ENCODE measurements around the gene CDH8.

The CDH8 gene

GRCh38 chr16:61780161-61780560, 256.1 kb downstream of the CDH8 start:
- H3K36me3 ChIP-seq (ENCODE audit: insufficient read depth, low read length), result no peaks in the 10 kb centered on the region
- H3K9ac ChIP-seq (ENCODE audit: low read depth, low read length), result no peak overlapping the region
- no peak for ATAC-seq (ENCODE audit: insufficient read depth, low read depth)
- no peaks in the 10 kb centered on the region for H3K27me3 ChIP-seq (ENCODE audit: insufficient read depth, low read length, poor library complexity)
- H2AFZ ChIP-seq (ENCODE audit: low read depth, low read length), result no peak overlapping the region
- H4K20me1 ChIP-seq (ENCODE audit: insufficient read depth, low read length), result no peaks in the 10 kb centered on the region
- H3K27ac ChIP-seq (ENCODE audit: low read length), result no peak overlapping the region
- no peak overlapping the region for H3K4me2 ChIP-seq (ENCODE audit: insufficient read depth, low read length)
- H3K4me3 ChIP-seq (ENCODE audit: low read depth in 1 of 2, low read length in 2 of 2), result no peak overlapping the region
- no peak for DNase-seq
- H3K4me1 ChIP-seq (ENCODE audit: insufficient read depth, low read length), result no peaks in the 10 kb centered on the region
- H3K9me3 ChIP-seq (ENCODE audit: insufficient read depth, low read length, severe bottlenecking), result no peaks in the 10 kb centered on the region
- H3K79me2 ChIP-seq (ENCODE audit: insufficient read depth, low read length), result no peaks in the 10 kb centered on the region
- TF ChIP-seq CTCF (IDR thresholded peaks at IDR 0.05; ENCODE audit: borderline replicate concordance, extremely low read depth, low read length, poor library complexity, severe bottlenecking) (no peak), EZH2 (IDR thresholded peaks at IDR 0.05; ENCODE audit: borderline replicate concordance, low read depth, low read length, severe bottlenecking) (no peak)

GRCh38 chr16:61770301-61770700, 265.9 kb downstream of the CDH8 start:
- Histone ChIP-seq H3K36me3 (ENCODE audit: insufficient read depth, low read length) (no peaks in the 10 kb centered on the region), H3K9ac (ENCODE audit: low read depth, low read length) (no peak overlapping the region), H3K4me1 (ENCODE audit: insufficient read depth, low read length) (no peaks in the 10 kb centered on the region), H3K79me2 (ENCODE audit: insufficient read depth, low read length) (no peaks in the 10 kb centered on the region), H3K4me2 (ENCODE audit: insufficient read depth, low read length) (no peak overlapping the region), H4K20me1 (ENCODE audit: insufficient read depth, low read length) (no peaks in the 10 kb centered on the region), H3K4me3 (ENCODE audit: low read depth in 1 of 2, low read length in 2 of 2) (no peak overlapping the region), H3K27me3 (ENCODE audit: insufficient read depth, low read length, poor library complexity) (no peaks in the 10 kb centered on the region), H3K27ac (ENCODE audit: low read length) (no peak overlapping the region), H2AFZ (ENCODE audit: low read depth, low read length) (no peak overlapping the region), H3K9me3 (ENCODE audit: insufficient read depth, low read length, severe bottlenecking) (no peaks in the 10 kb centered on the region)
- ATAC-seq (ENCODE audit: insufficient read depth, low read depth) (no peak), DNase-seq (no peak)
- TF ChIP-seq EZH2 (IDR thresholded peaks at IDR 0.05; ENCODE audit: borderline replicate concordance, low read depth, low read length, severe bottlenecking) (no peak), CTCF (IDR thresholded peaks at IDR 0.05; ENCODE audit: borderline replicate concordance, extremely low read depth, low read length, poor library complexity, severe bottlenecking) (no peak)

GRCh38 chr16:61763991-61764390, 272.2 kb downstream of the CDH8 start:
- Histone ChIP-seq H3K4me2 (ENCODE audit: insufficient read depth, low read length) (no peak overlapping the region), H3K27me3 (ENCODE audit: insufficient read depth, low read length, poor library complexity) (no peaks in the 10 kb centered on the region), H3K27ac (ENCODE audit: low read length) (no peak overlapping the region), H3K4me1 (ENCODE audit: insufficient read depth, low read length) (no peaks in the 10 kb centered on the region), H3K36me3 (ENCODE audit: insufficient read depth, low read length) (no peaks in the 10 kb centered on the region), H2AFZ (ENCODE audit: low read depth, low read length) (no peak overlapping the region), H3K79me2 (ENCODE audit: insufficient read depth, low read length) (no peaks in the 10 kb centered on the region), H3K9me3 (ENCODE audit: insufficient read depth, low read length, severe bottlenecking) (no peaks in the 10 kb centered on the region), H4K20me1 (ENCODE audit: insufficient read depth, low read length) (no peaks in the 10 kb centered on the region), H3K4me3 (ENCODE audit: low read depth in 1 of 2, low read length in 2 of 2) (no peak overlapping the region), H3K9ac (ENCODE audit: low read depth, low read length) (no peak overlapping the region)
- TF ChIP-seq EZH2 (IDR thresholded peaks at IDR 0.05; ENCODE audit: borderline replicate concordance, low read depth, low read length, severe bottlenecking) (no peak), CTCF (IDR thresholded peaks at IDR 0.05; ENCODE audit: borderline replicate concordance, extremely low read depth, low read length, poor library complexity, severe bottlenecking) (no peak)
- no peak for ATAC-seq (ENCODE audit: insufficient read depth, low read depth)
- DNase-seq, result no peak

GRCh38 chr16:61763013-61763412, 273.2 kb downstream of the CDH8 start:
- ATAC-seq (ENCODE audit: insufficient read depth, low read depth) (no peak), DNase-seq (no peak)
- no peak overlapping the region for H3K27ac ChIP-seq (ENCODE audit: low read length)
- H4K20me1 ChIP-seq (ENCODE audit: insufficient read depth, low read length), result no peaks in the 10 kb centered on the region
- no peak for TF ChIP-seq CTCF (IDR thresholded peaks at IDR 0.05; ENCODE audit: borderline replicate concordance, extremely low read depth, low read length, poor library complexity, severe bottlenecking)
- no peak for TF ChIP-seq EZH2 (IDR thresholded peaks at IDR 0.05; ENCODE audit: borderline replicate concordance, low read depth, low read length, severe bottlenecking)
- no peaks in the 10 kb centered on the region for H3K27me3 ChIP-seq (ENCODE audit: insufficient read depth, low read length, poor library complexity)
- no peak overlapping the region for H3K9ac ChIP-seq (ENCODE audit: low read depth, low read length)
- H3K36me3 ChIP-seq (ENCODE audit: insufficient read depth, low read length), result no peaks in the 10 kb centered on the region
- H3K79me2 ChIP-seq (ENCODE audit: insufficient read depth, low read length), result no peaks in the 10 kb centered on the region
- no peaks in the 10 kb centered on the region for H3K4me1 ChIP-seq (ENCODE audit: insufficient read depth, low read length)
- no peak overlapping the region for H3K4me3 ChIP-seq (ENCODE audit: low read depth in 1 of 2, low read length in 2 of 2)
- no peak overlapping the region for H3K4me2 ChIP-seq (ENCODE audit: insufficient read depth, low read length)
- H3K9me3 ChIP-seq (ENCODE audit: insufficient read depth, low read length, severe bottlenecking), result no peaks in the 10 kb centered on the region
- H2AFZ ChIP-seq (ENCODE audit: low read depth, low read length), result no peak overlapping the region

Data from DND-41 (cell line).